Pancreas (tissue), 10 donors: ENCODE data around the gene NOS3. TPM values are rescaled to one million over a fixed set of nuclear protein-coding genes. Genes with fewer than 3 reads are reported as not detected.

Source experiments
- ATAC-seq, 4 donors: fragments of 200-7000 bp; cut with Tn5 transposase; one replicate each; pipeline versions ENCODE4 v1.8.0 to v1.9.1; 2020; ENCODE audit warnings: mild to moderate bottlenecking in 4 of 4, moderate library complexity in 4 of 4
- DNase-seq, 6 donors: peaks; one replicate each; pipeline ENCODE4 v3.0.0-alpha.2; 2020
- FAIRE-seq: peaks from 2 replicates; lab custom pipeline; 2012; peaks lifted over from hg19 to GRCh38; lab: Jason Lieb, UNC
- H3K27ac ChIP-seq, 4 donors: fragments of 200-600 bp; sonication (generic); 1 replicate in 3 of 4; 2 replicates in 1 of 4; pipeline versions ENCODE4 v1.5.0 to v1.8.0; 2020
- H3K27me3 ChIP-seq, 4 donors: fragments of 200-600 bp; one replicate each; pipeline ENCODE4 v1.8.0; 2021
- H3K36me3 ChIP-seq, 3 donors: fragments of 200-600 bp; sonication (generic) in 1 of 3; one replicate each; pipeline versions ENCODE4 v1.5.0 to v1.8.0; 2020 to 2021
- H3K4me1 ChIP-seq, 3 donors: fragments of 200-600 bp; one replicate each; pipeline ENCODE4 v1.8.0; 2021
- H3K4me3 ChIP-seq, 4 donors: fragments of 200-600 bp; sonication (generic) in 2 of 4; one replicate each; pipeline versions ENCODE4 v1.5.0 to v1.8.0; 2020 to 2021
- H3K9me3 ChIP-seq, 4 donors: fragments of 200-600 bp; one replicate each; pipeline ENCODE4 v1.8.0; 2021
- WGBS, 2 donors: extraction: QIAGEN DNeasy Blood & Tissue Kit; methylation state at CpG; one replicate each; pipeline ENCODE4 v1.1.7; 2013; 5-methylcytosine and 5-hydroxymethylcytosine counted together
- intact Hi-C, 3 donors: fragments of 100-400 bp; cut with DNase I; formaldehyde crosslinking; loops; one replicate each; pipeline versions ENCODE4 v1.11.1 to v1.14.2; 2022
- polyA plus RNA-seq, 2 donors: library from polyadenylated mRNA; stranded (reverse); fragments of 200-250 nt; gene quantifications; one replicate each; pipeline ENCODE4 v1.2.3, GENCODE V29; 2013
- total RNA-seq, 6 donors: library from RNA; stranded (reverse); fragmentation: NEBNext Ultra II Directional in 4 of 6; extraction: Animal tissue kit (Norgen Biotek cat#: 25700) in 4 of 6; gene quantifications; one replicate each; pipeline versions ENCODE4 v1.2.1 to v1.2.4, GENCODE V29; 2021 to 2023
- TF ChIP-seq, protein P1 (sequence below), 4 donors: fragments of 200-600 bp; sonication (generic) in 3 of 4; IDR thresholded peaks; one replicate each; pipeline versions ENCODE4 v1.5.0 to v1.8.0; 2021; ENCODE audit warnings: antibody characterized with exemption in 4 of 4
- donor health status: healthy with polysubstance abuse.
- donor health status: DM: no; HTN: no; CAD: no; lungs with moderate emphysema.
- donor health status: DM: no; HTN: no; CAD: no.
- donor health status: control.
- donor health status: control.
- donor health status: Bipolar disorder and iron deficiency.
- donor health status: DM: yes; HTN: yes; CAD: no.
- donor health status: DM: no; HTN: no; CAD: no.
- donor health status: DM: no; HTN: no; CAD: no.
- donor health status: DM: yes; HTN: yes; CAD: no.

The NOS3 gene
- total and polyA plus RNA-seq, 8 donors = 1.0 to 12.5 (median 3.5) TPM

DNA sequence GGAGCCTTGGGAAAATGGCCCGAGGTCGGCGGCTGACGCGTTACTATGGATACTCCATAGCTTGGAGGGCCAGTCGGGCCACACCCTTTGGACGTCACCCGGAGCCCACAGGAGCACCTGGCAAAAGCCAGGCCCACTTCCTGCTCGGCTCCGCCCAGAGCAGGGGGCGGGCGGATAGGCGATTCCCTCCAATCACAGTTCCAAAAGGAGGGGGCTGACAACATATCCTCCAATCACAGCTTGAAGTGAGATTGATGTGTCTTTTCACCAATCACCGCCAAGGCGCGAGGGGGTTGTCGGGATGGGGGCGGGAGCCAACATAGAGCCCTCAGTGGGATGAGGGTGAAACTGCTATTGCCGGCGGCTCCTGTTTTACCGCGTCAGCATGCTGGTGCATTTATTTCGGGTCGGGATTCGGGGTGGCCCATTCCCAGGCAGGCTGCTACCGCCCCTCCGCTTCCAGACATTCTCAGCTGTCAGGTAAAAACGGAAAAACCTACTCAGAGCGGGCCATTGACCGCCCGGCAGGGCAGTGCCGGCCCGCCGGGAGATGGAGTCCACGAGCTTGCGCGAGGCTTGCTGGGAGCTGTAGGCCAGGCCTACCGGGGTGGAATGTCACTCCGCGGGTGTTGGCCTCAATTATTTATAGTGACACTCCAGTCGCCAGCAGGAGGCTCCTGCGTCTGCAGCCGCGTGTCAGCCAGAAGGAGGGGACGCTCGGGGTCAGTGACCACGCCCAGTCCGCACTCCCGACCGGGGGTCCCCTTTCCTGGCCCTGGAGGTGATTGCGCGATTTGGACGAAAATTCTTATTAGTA is 37.5 kb downstream of the NOS3 start, which contains the start of gene ABCB8:
ABCB8 (plus strand) TSS at position 320 of the 817 bp plus-strand sequence; CDS start at position 386, 66 bp downstream.
- TF ChIP-seq, protein P1, sequence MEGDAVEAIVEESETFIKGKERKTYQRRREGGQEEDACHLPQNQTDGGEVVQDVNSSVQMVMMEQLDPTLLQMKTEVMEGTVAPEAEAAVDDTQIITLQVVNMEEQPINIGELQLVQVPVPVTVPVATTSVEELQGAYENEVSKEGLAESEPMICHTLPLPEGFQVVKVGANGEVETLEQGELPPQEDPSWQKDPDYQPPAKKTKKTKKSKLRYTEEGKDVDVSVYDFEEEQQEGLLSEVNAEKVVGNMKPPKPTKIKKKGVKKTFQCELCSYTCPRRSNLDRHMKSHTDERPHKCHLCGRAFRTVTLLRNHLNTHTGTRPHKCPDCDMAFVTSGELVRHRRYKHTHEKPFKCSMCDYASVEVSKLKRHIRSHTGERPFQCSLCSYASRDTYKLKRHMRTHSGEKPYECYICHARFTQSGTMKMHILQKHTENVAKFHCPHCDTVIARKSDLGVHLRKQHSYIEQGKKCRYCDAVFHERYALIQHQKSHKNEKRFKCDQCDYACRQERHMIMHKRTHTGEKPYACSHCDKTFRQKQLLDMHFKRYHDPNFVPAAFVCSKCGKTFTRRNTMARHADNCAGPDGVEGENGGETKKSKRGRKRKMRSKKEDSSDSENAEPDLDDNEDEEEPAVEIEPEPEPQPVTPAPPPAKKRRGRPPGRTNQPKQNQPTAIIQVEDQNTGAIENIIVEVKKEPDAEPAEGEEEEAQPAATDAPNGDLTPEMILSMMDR (IDR thresholded peaks at IDR 0.05) = peak in 3 of 4 donors; percentile 38 to 41 (median 39)
- FAIRE-seq (peak; percentile 56), ATAC-seq (peak; percentile 93 to 96 (median 94)), DNase-seq (peak; percentile 93 to 100 (median 99))
- H3K27ac ChIP-seq = peak within 1 kb of the TSS; percentile 56 to 74 (median 71)
- WGBS, 2 donors = 0% methylated on average over 53 of the region's 53 CpGs
- H3K4me1 ChIP-seq = peaks cover 0 to 6% (median 0%) of the 10 kb centered on the region in 3 donors
- H3K36me3 ChIP-seq = no peaks in the 10 kb centered on the region
- H3K27me3 ChIP-seq = no peaks in the 10 kb centered on the region
- H3K9me3 ChIP-seq = no peaks in the 10 kb centered on the region
- intact Hi-C loops = no loop called here
- H3K4me3 ChIP-seq = peak within 1 kb of the TSS; percentile 62 to 93 (median 75)

DNA sequence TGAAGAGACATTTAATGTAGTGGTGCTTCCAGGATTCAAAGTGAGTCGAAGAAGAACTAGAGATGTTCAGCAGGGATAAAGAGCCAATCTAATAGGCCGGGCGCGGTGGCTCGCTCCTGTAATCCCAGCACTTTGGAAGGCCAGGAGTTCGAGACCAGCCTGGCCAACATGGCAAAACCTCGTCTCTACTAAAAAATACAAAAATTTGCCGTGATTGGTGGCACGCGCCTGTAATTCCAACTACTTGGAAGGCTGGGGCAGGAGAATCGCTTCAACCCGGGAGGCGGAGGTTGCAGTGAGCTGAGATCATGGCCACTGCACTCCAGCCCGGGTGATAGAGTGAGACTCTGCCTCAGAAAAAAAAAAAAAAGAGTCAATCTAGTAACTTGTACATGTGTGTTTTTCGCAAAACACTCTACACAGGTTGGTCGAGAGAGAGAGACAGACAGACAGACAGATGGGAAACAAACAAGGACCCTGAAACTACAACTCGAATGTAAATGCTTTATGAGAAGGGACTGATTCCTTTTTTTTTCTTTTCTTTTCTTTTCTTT is 38.2 kb downstream of the NOS3 start:
- Histone ChIP-seq H3K36me3 (no peaks in the 10 kb centered on the region), H3K4me3 (peak overlapping the region; percentile 62 to 93 (median 75)), H3K27me3 (no peaks in the 10 kb centered on the region), H3K4me1 (peaks cover 0 to 6% (median 0%) of the 10 kb centered on the region in 3 donors), H3K9me3 (no peaks in the 10 kb centered on the region), H3K27ac (peak overlapping the region; percentile 56 to 74 (median 66))
- intact Hi-C loops = no loop called here
- peak in 2 of 4 donors; percentile 1 for ATAC-seq
- TF ChIP-seq, protein P1 (IDR thresholded peaks at IDR 0.05) = no peak
- no peak for DNase-seq
- 35 to 45% methylated on average over 17 of the region's 17 CpGs for WGBS, 2 donors
- no peak for FAIRE-seq

DNA sequence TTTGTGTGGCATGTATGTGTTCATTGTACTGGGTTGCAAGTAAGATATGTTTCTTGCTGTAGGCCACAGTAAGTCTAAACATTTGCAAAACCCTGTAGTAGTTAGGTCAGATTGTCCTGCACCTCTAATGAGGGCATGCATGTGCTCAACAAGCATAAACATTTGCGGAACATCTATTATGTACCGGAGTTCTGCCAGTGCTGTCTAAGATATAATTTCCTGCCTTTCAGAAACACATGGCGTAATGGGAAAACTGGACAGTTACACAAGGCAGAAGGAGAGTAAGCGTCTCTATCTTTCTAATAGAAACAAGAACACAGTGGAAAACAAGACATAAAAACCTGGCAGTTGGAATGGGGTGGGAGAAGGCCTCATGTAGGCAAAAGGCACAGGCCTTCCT is 40.2 kb downstream of the NOS3 start:
- FAIRE-seq = no peak
- Histone ChIP-seq H3K9me3 (no peaks in the 10 kb centered on the region), H3K4me3 (no peak overlapping the region), H3K27me3 (no peaks in the 10 kb centered on the region), H3K36me3 (peaks cover 0 to 3% (median 0%) of the 10 kb centered on the region in 3 donors), H3K4me1 (peaks cover 0 to 6% (median 0%) of the 10 kb centered on the region in 3 donors), H3K27ac (no peak overlapping the region)
- WGBS, 2 donors = 91 to 93% methylated on average over 4 of the region's 4 CpGs
- TF ChIP-seq, protein P1 (IDR thresholded peaks at IDR 0.05) = no peak
- ATAC-seq = no peak
- no peak for DNase-seq
- intact Hi-C loops = loop anchor here in 1 of 3 donors (5.0 kb wide), 1 partner anchor 81 kb away; no protein-coding TSS in a partner anchor

DNA sequence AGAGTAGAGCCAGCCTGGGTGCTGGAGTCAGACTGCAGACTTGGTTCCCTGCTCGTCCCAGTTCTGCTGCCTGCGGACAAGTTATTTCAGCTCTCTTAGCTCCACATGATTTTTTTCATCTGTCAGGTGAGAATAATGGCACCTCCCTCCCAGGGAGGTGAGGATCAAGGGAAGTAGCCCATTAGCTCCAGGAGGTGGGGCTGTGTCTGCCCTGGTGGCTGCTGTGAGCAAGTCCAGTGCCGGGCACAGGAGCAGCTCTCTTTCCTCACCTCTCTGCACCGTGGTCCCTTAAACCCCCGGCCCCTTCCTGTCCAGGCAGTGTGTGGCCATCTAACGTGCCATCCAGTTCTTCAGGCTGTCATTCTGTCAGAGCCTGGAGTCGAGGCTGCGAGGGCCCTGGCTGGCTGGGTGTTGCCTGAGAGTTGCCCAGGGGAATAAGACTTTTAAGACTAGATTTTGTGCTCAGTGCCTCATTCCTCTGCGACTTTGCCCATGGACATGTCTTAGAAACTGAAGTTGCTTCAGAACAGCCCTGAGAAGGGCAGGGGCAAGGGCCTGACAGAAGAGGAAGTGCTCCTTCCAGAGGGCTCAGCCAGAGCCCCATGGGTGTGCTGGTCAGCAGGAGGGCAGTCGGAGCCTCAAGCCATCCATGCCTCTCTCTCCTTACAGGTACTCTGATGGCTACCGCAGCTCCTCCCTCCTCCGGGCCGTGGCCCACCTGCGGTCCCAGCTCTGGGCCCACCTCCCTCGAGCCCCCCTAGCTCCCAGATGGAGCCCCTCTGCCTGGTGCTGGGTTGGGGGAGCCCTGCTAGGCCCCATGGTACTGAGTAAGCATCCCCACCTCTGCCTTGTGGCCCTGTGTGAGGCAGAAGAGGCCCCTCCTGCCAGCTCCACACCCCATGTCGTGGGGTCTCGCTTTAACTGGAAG is 42.4 kb downstream of the NOS3 start:
- TF ChIP-seq, protein P1 (IDR thresholded peaks at IDR 0.05) = no peak
- Histone ChIP-seq H3K9me3 (no peaks in the 10 kb centered on the region), H3K27me3 (no peaks in the 10 kb centered on the region), H3K36me3 (peaks cover 0 to 16% (median 0%) of the 10 kb centered on the region in 3 donors), H3K4me3 (no peak overlapping the region), H3K4me1 (peaks cover 0 to 3% (median 0%) of the 10 kb centered on the region in 3 donors), H3K27ac (no peak overlapping the region)
- peak in 1 of 6 donors; percentile 65 for DNase-seq
- FAIRE-seq = no peak
- intact Hi-C loops = loop anchor here in 1 of 3 donors (5.0 kb wide), 1 partner anchor 79 kb away; no protein-coding TSS in a partner anchor
- ATAC-seq = no peak
- 85 to 89% methylated on average over 17 of the region's 17 CpGs for WGBS, 2 donors
